HL-60 (cell line): ENCODE results near the gene ASF1A.

Source experiments
- CTCF ChIP-seq: IDR thresholded peaks from one replicate; pipeline ENCODE4 v1.5.1; 2011; ENCODE audit warnings: low read length, control low read depth, inconsistent platforms; ENCODE audit not compliant: insufficient read depth
- GABPA ChIP-seq: IDR thresholded peaks from 2 replicates; pipeline ENCODE4 v1.6.1; 2012; ENCODE audit warnings: low read depth
- POLR2AphosphoS5 ChIP-seq: IDR thresholded peaks from 2 replicates; pipeline ENCODE4 v1.6.1; 2012; ENCODE audit warnings: low read depth
- REST ChIP-seq: IDR thresholded peaks from 2 replicates; pipeline ENCODE4 v1.6.1; 2012; ENCODE audit warnings: low read depth; ENCODE audit not compliant: insufficient replicate concordance

- TF ChIP-seq CTCF = no peak
- TF ChIP-seq REST = no peak
- no peak for TF ChIP-seq GABPA
- TF ChIP-seq POLR2AphosphoS5 = no peak
These were observed 23.8 kb downstream of the ASF1A start for GRCh38 chr6:118917546-118918328.
